RWPE2 (cell line): ENCODE data around the gene ROBO1.

ENCODE experiments used
- ATAC-seq: fragments of 200-7000 bp; cut with Tn5 transposase; 3 replicates; pipeline ENCODE4 v1.9.1; 2021; ENCODE audit warnings: low read depth
- DNase-seq: peaks from one replicate; pipeline ENCODE4 v3.0.0-alpha.2; 2020; ENCODE audit warnings: low spot score
- H3K27ac ChIP-seq: fragments of 450-650 bp; 2 replicates; pipeline ENCODE4 v1.5.1; 2017; ENCODE audit warnings: mild to moderate bottlenecking; ENCODE audit not compliant: poor library complexity, severe bottlenecking
- H3K27me3 ChIP-seq: fragments of 250-450 bp; sonication (Bioruptor Pico); 2 replicates; pipeline ENCODE4 v1.5.1; 2021; ENCODE audit warnings: mild to moderate bottlenecking, moderate library complexity; ENCODE audit not compliant: insufficient read depth, poor library complexity, severe bottlenecking
- H3K36me3 ChIP-seq: fragments of 250-450 bp; sonication (Bioruptor Pico); 2 replicates; pipeline ENCODE4 v1.5.1; 2020; ENCODE audit warnings: low read depth, mild to moderate bottlenecking, moderate library complexity
- H3K4me1 ChIP-seq: fragments of 250-450 bp; sonication (Bioruptor Pico); 2 replicates; pipeline ENCODE4 v1.5.1; 2021; ENCODE audit warnings: mild to moderate bottlenecking, moderate library complexity; ENCODE audit not compliant: insufficient read depth, poor library complexity, severe bottlenecking
- H3K4me3 ChIP-seq: fragments of 250-450 bp; sonication (Bioruptor Pico); 2 replicates; pipeline ENCODE4 v1.5.1; 2021; ENCODE audit warnings: mild to moderate bottlenecking, moderate library complexity; ENCODE audit not compliant: severe bottlenecking
- H3K9me3 ChIP-seq: fragments of 250-450 bp; sonication (Bioruptor Pico); 2 replicates; pipeline ENCODE4 v1.5.1; 2021; ENCODE audit warnings: mild to moderate bottlenecking, moderate library complexity; ENCODE audit not compliant: severe bottlenecking
- CTCF ChIP-seq: fragments of 450-650 bp; IDR thresholded peaks from one replicate; pipeline ENCODE4 v1.5.1; 2017; ENCODE audit warnings: mild to moderate bottlenecking, moderate library complexity; ENCODE audit not compliant: poor library complexity, severe bottlenecking

The ROBO1 gene

GRCh38 chr3:79172241-79172640 lies 595.6 kb downstream of the ROBO1 start:
- H3K36me3 ChIP-seq = 0 out of 2 replicates have a peak, but pooled peaks cover 2% of the 10 kb centered on the region
- H3K27ac ChIP-seq = no peak overlapping the region
- no peaks in the 10 kb centered on the region for H3K9me3 ChIP-seq
- no peak for TF ChIP-seq CTCF
- ATAC-seq (no peak), DNase-seq (no peak)
- H3K4me1 ChIP-seq = peaks cover 13% of the 10 kb centered on the region
- no peaks in the 10 kb centered on the region for H3K27me3 ChIP-seq
- no peak overlapping the region for H3K4me3 ChIP-seq

GRCh38 chr3:79170021-79170420 lies 597.8 kb downstream of the ROBO1 start:
- no peaks in the 10 kb centered on the region for H3K9me3 ChIP-seq
- TF ChIP-seq CTCF = no peak
- no peak overlapping the region for H3K27ac ChIP-seq
- ATAC-seq (no peak), DNase-seq (no peak)
- H3K36me3 ChIP-seq = 0 out of 2 replicates have a peak, but pooled peaks cover 2% of the 10 kb centered on the region
- H3K4me3 ChIP-seq = no peak overlapping the region
- no peaks in the 10 kb centered on the region for H3K27me3 ChIP-seq
- H3K4me1 ChIP-seq = peaks cover 13% of the 10 kb centered on the region

- H3K27me3 ChIP-seq = no peaks in the 10 kb centered on the region
- H3K36me3 ChIP-seq = 0 out of 2 replicates have a peak, but pooled peaks cover 2% of the 10 kb centered on the region
- DNase-seq = no peak
- H3K4me1 ChIP-seq = peaks cover 13% of the 10 kb centered on the region
- no peak for TF ChIP-seq CTCF
- ATAC-seq = peak; percentile 98
- no peak overlapping the region for H3K27ac ChIP-seq
- H3K9me3 ChIP-seq = no peaks in the 10 kb centered on the region
- no peak overlapping the region for H3K4me3 ChIP-seq
These were observed 600.0 kb downstream of the ROBO1 start for GRCh38 chr3:79167651-79168416.

- no peak for ATAC-seq
- H3K27ac ChIP-seq = no peak overlapping the region
- no peak for TF ChIP-seq CTCF
These were observed 605.1 kb downstream of the ROBO1 start for GRCh38 chr3:79162653-79163052.

GRCh38 chr3:79161941-79162340 lies 605.9 kb downstream of the ROBO1 start:
- Histone ChIP-seq H3K27ac (no peak overlapping the region), H3K4me3 (no peak overlapping the region), H3K36me3 (no peaks in the 10 kb centered on the region), H3K9me3 (peaks cover 3% of the 10 kb centered on the region), H3K4me1 (peaks cover 5% of the 10 kb centered on the region), H3K27me3 (no peaks in the 10 kb centered on the region)
- no peak for TF ChIP-seq CTCF
- ATAC-seq (no peak), DNase-seq (no peak)

More at GRCh38 chr3:79162653-79163052, 605.1 kb downstream of the ROBO1 start:
- no peak for DNase-seq
- peaks cover 3% of the 10 kb centered on the region for H3K9me3 ChIP-seq
- H3K36me3 ChIP-seq = no peaks in the 10 kb centered on the region
- H3K4me3 ChIP-seq = no peak overlapping the region
- H3K4me1 ChIP-seq = peaks cover 10% of the 10 kb centered on the region
- H3K27me3 ChIP-seq = no peaks in the 10 kb centered on the region
